HG02943 (cell line): ENCODE data around the gene DDX20.
"Not testable (repeated sequence)": the region's sequence is repeated elsewhere in the genome, so short reads cannot be mapped to it uniquely, and the experiment has no call there.

Source experiments
- ATAC-seq: cut with Tn5 transposase; IDR thresholded peaks from one replicate; pipeline ENCODE4 v1.9.1; 2021; ENCODE audit warnings: mild to moderate bottlenecking, low read depth, moderate library complexity; ENCODE audit not compliant: unreplicated experiment

The DDX20 gene

GRCh38 chr1:111784273-111784901 lies 28.7 kb downstream of the DDX20 start:
- ATAC-seq, result no peak

DNA sequence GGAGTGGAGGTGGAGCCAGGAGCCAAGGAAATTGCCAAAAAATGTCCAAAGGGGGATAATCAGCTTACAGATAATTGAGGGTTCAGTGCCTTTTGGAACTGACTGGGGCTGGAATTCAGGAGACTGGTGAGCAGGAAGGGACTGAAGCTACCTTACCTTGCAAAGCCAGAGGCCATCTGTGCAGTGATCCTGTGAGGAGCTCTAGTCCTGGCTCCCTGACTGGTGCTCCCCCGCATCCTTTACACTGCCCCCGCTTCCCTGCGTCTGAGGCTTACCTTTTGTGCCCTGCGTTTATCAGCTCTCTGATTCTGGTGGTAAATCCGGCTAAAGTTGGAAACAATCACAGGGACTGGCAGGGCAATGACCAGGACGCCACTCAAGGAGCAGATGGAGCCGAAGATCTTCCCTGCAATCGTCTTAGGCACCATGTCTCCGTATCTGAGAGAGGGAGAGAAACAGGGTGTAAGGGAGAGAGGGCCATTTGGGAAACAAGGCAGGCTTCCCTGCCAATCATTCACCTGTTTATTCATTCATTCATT lies 31.0 kb downstream of the DDX20 start:
- ATAC-seq, result no peak

- no peak for ATAC-seq
Observed at GRCh38 chr1:111789142-111789541, 33.4 kb downstream of the DDX20 start.

- ATAC-seq, result no peak
Observed at GRCh38 chr1:111789666-111790316, 34.1 kb downstream of the DDX20 start.

DNA sequence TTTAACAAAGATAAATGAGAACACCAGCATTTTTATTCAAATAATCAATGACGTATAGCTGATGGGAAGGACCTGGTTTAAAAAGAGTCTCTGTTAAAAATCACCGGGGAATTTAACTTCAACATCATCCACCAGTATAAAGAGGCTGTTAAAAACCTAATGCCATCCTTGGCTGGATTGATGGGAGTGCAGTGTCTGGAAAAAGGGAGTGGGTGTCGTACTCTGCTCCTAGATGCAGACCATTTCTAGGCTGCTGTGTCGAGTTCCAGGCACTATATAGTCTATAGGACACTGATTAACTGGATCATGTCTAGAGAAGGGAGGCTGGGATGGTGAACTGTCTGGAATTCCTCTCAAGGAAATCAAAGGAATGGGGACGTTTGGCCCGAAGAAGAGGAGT lies 36.1 kb downstream of the DDX20 start:
- no peak for ATAC-seq

DNA sequence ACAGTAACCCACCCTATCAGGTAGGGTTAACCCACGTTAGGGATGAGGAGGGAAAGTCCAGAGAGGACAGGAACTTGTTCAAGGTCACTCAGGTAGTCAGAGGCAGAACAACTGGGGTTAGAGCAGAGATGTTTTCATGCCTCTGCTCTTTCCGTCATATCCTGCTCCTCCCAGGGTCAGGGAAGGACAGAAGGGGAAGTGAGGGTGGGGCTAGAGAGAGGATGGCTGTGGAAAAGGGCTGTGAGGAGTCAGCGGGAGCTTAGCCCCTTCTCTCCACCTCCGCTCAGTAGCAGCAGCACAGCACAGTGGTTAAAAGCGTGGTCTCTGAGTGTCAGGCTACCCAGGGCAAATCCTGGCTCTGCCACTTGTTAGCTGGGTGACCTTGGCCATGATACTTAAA lies 36.5 kb downstream of the DDX20 start:
- no peak for ATAC-seq

- no peak for ATAC-seq
Observed at GRCh38 chr1:111793923-111794322, 38.2 kb downstream of the DDX20 start.

GRCh38 chr1:111795401-111795800 lies 39.7 kb downstream of the DDX20 start:
- no peak for ATAC-seq

- no peak for ATAC-seq
Observed at GRCh38 chr1:111798580-111798979, 42.9 kb downstream of the DDX20 start.

DNA sequence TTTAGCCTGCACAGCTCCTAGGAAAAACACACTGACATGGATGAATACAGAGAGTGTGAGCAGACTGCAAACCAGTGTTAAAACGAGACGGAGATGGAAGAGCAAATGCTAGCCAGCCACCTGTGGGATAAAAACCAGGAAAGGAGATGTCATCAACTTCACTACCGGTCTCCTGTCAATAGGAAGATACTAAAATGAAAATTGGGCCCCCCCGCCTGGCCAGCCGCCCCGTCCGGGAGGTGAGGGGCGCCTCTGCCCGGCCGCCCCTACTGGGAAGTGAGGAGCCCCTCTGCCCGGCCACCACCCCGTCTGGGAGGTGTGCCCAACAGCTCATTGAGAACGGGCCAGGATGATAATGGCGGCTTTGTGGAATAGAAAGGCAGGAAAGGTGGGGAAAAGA lies 44.0 kb downstream of the DDX20 start:
- not testable (repeated sequence) for ATAC-seq

- ATAC-seq, result no peak
Observed at GRCh38 chr1:111801071-111801850, 45.6 kb downstream of the DDX20 start.

DNA sequence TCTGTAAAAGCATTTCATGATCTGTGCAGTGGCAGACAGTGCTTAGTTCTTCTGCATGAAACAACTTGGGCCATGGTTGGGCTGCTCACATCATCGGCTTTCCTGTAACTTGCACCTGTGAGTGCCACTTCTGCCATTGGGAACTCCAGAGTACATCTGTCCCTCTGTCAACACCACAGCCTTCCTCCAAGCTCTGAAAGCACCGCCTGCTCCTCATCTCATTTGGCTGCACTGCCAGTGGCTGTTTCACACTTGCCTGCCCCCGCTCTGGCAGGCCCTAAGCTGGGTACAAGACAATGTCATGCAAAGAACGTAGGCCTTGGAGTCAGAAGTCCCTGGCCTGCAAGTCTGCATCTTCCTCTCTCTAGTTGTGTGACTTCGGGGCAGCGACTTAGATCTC lies 46.4 kb downstream of the DDX20 start:
- ATAC-seq, result no peak

DNA sequence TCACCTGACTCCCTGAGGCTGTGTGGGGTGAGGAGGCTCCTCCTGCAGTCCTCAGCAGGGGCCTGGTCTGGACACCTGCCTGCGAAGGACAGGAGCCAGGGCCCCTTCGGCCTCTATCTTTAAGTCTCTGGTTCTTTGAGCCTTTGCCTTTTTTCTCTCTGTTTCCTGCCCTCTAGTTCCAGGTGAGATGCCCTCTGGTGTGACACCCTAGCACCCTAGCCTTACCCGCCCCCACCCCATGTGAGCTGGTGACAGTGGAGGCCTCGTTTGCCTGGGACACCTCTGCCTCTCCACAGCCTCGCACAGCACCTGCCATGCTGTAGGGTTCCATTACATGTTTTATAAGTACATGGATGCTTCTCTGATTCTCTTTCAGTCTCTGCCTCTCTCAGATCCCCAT lies 47.3 kb downstream of the DDX20 start:
- no peak for ATAC-seq

DNA sequence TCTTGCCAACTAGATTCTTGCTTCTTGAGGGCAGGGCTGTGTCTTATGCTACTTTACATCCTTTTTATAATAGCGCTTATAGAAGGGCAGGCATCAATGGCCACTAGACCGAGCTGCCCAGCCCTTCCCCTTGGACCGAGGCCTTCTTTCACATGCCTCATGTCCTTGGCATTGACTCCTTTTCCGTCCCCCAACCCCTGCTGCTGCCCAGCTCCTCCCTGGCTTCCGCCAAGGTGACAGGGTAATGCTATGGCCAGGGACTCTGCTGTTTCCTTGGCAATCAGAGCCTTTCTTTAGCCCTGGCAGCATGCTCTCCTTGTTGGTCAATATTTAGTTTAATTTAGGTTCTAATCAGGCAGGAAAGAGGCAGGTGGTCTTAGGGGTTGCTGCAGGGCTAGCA lies 48.2 kb downstream of the DDX20 start:
- ATAC-seq, result no peak

GRCh38 chr1:111804776-111805175 lies 49.1 kb downstream of the DDX20 start:
- no peak for ATAC-seq

DNA sequence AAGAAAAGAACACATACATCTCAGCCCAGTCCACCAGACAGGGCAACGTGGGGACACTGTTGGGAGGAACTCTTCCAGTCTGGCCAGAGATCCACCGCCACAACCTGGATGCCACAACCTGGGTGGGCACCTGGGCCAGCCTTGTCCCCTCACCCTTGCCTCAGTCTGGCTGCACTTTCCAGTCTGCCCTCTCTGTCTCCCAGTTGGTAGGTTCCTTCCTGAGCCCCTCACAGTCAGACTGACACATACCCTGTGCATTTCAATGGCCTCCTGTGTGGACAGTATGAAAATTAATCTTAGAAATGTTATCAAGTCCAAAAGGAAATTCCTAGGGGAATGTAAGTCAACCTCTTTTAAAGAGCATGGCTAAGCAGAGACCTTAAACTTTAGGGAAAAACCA lies 49.5 kb downstream of the DDX20 start:
- ATAC-seq, result no peak

- ATAC-seq, result no peak
Observed at GRCh38 chr1:111811891-111812290, 56.2 kb downstream of the DDX20 start.

GRCh38 chr1:111812306-111812705 lies 56.6 kb downstream of the DDX20 start:
- ATAC-seq, result no peak

DNA sequence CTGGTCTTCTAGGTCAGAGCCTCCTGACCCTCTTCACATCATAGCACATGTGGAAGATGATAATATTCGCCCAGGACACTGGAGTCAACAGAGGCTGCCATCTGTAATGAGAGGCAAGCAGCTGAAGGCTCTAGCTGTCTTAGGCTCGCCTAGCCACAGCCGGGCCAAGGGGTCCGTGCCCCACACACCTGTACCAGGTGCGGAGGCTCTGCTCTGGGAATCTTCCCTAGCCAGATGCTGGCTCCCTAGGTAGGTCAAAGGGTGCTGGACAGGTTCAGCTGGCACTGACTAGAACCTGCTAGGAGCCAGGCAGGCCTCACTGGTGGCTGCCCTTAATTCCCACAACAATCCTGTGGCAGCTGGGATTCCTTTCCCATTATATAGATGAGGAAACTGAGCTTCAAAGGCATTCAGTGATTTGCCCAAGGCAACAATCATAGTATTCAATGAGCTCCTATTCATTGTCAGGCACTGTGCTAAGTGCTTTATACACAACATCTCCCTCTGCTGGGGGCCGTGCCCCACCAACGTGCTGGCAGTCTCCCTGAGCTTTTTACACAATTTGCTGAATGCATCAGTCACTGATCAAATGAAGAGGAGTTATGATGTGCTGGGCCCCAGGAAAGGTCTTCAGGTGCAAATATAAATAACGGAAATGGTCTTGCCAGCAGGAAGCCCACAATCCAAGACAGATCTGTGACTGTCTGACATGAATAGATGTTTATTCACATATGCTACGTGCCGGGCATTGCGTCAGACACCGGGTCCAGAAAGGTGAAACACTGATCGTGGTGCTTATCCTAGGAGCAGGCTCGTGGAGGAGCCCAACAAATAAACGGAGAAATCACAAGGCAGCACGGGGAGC lies 58.0 kb downstream of the DDX20 start:
- ATAC-seq, result no peak

- no peak for ATAC-seq
Observed at GRCh38 chr1:111814305-111814628, 58.6 kb downstream of the DDX20 start.

DNA sequence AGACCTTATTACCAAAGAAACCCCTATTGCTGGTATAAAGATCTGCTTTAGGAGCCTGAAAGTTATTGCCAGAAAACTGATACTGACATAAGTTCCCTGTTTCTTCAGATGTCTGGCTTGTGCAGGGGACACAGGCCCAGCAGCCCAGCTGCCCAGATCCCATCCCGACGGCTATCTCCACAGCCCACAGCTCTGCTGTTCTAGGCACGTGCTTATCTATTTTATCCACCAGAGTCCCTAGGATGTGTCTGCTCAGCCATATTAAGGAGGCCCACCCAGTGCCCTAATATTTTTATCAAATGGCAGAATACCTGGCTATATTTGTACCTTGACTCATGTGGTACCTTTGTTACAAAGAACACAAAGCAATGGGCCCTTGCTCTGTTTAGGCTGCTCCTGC lies 58.9 kb downstream of the DDX20 start:
- no peak for ATAC-seq
